Measurements from ENCODE around the gene ANXA2R.

ANXA2R gene

GRCh38 chr5:42994555-42995359, 45.4 kb downstream of the ANXA2R start:
- TF ChIP-seq CTCF (IDR thresholded peaks at IDR 0.05; ENCODE audit: low read depth, low read length) = peak; percentile 89
- peak overlapping the region; percentile 46 to 65 for H3K4me3 ChIP-seq (replicated peaks in 1 of 2; ENCODE audit: low read depth in 2 of 2, low read length in 2 of 2)
- peak; percentile 96 for DNase-seq (ENCODE audit: low read depth in 2 of 2)

- DNase-seq (ENCODE audit: low read depth in 2 of 2) = no peak
- H3K4me3 ChIP-seq (replicated peaks in 1 of 2; ENCODE audit: low read depth in 2 of 2, low read length in 2 of 2) = peak overlapping the region; percentile 46 to 65
- no peak for TF ChIP-seq CTCF (IDR thresholded peaks at IDR 0.05; ENCODE audit: low read depth, low read length)
Measured at GRCh38 chr5:42994246-42994554, 45.9 kb downstream of the ANXA2R start.

GRCh38 chr5:42993516-42994245, 46.4 kb downstream of the ANXA2R start:
- peak overlapping the region; percentile 46 to 65 for H3K4me3 ChIP-seq (replicated peaks in 1 of 2; ENCODE audit: low read depth in 2 of 2, low read length in 2 of 2)
- peak; percentile 85 to 89 for DNase-seq (ENCODE audit: low read depth in 2 of 2)
- no peak for TF ChIP-seq CTCF (IDR thresholded peaks at IDR 0.05; ENCODE audit: low read depth, low read length)

- no peak for TF ChIP-seq CTCF (IDR thresholded peaks at IDR 0.05; ENCODE audit: low read depth, low read length)
- H3K4me3 ChIP-seq (replicated peaks in 1 of 2; ENCODE audit: low read depth in 2 of 2, low read length in 2 of 2) = peak overlapping the region; percentile 49 to 63
- DNase-seq (ENCODE audit: low read depth in 2 of 2) = peak; percentile 94 to 95
Measured at GRCh38 chr5:42992088-42992879, 47.8 kb downstream of the ANXA2R start.

GRCh38 chr5:42991404-42992087, 48.6 kb downstream of the ANXA2R start:
- DNase-seq (ENCODE audit: low read depth in 2 of 2) = no peak
- TF ChIP-seq CTCF (IDR thresholded peaks at IDR 0.05; ENCODE audit: low read depth, low read length) = no peak
- H3K4me3 ChIP-seq (replicated peaks in 1 of 2; ENCODE audit: low read depth in 2 of 2, low read length in 2 of 2) = peak overlapping the region; percentile 49 to 63

GRCh38 chr5:42990892-42991291, 49.2 kb downstream of the ANXA2R start:
- H3K4me3 ChIP-seq (replicated peaks in 1 of 2; ENCODE audit: low read depth in 2 of 2, low read length in 2 of 2) = no peak overlapping the region
- no peak for TF ChIP-seq CTCF (IDR thresholded peaks at IDR 0.05; ENCODE audit: low read depth, low read length)
- no peak for DNase-seq (ENCODE audit: low read depth in 2 of 2)
